Progenitor cell of endocrine pancreas (in vitro differentiated cells): ENCODE data around the gene ZNF292. TPM values are rescaled to one million over a fixed set of nuclear protein-coding genes. Genes with fewer than 3 reads are reported as not detected.
"Not testable (repeated sequence)": the region's sequence is repeated elsewhere in the genome, so short reads cannot be mapped to it uniquely, and the experiment has no call there.

Experiments
- DNase-seq: peaks from one replicate; pipeline ENCODE4 v3.0.0; 2021; ENCODE audit warnings: low spot score; ENCODE audit not compliant: unreplicated experiment
- H3K27ac Mint-ChIP-seq: 2 replicates; pipeline ENCODE4 v1.8.0; 2021; ENCODE audit warnings: mild to moderate bottlenecking, moderate library complexity, mixed read lengths
- H3K27me3 Mint-ChIP-seq: 2 replicates; pipeline ENCODE4 v1.8.0; 2021; ENCODE audit warnings: mixed read lengths
- H3K36me3 Mint-ChIP-seq: 2 replicates; pipeline ENCODE4 v1.8.0; 2022; ENCODE audit warnings: mixed read lengths; ENCODE audit not compliant: insufficient read depth
- H3K4me1 Mint-ChIP-seq: 2 replicates; pipeline ENCODE4 v1.8.0; 2021; ENCODE audit warnings: low read depth, mixed read lengths
- H3K4me3 Mint-ChIP-seq: 2 replicates; pipeline ENCODE4 v1.8.0; 2021; ENCODE audit warnings: low read depth, mild to moderate bottlenecking, moderate library complexity, mixed read lengths
- H3K9me3 Mint-ChIP-seq: 2 replicates; pipeline ENCODE4 v1.8.0; 2021; ENCODE audit warnings: low read depth, mixed read lengths
- total RNA-seq: library from RNA; stranded (reverse); gene quantifications from 2 replicates; pipeline ENCODE4 v1.2.1, GENCODE V29; 2021
- TF ChIP-seq, protein P1 (sequence below): fragments of 200-600 bp; sonication (generic); IDR thresholded peaks from one replicate; pipeline ENCODE4 v1.5.0; 2021; ENCODE audit warnings: antibody characterized with exemption, mild to moderate bottlenecking; ENCODE audit not compliant: unreplicated experiment

Gene ZNF292
- total RNA-seq, 1 donor from 2014 or later, result 67.9 TPM

DNA sequence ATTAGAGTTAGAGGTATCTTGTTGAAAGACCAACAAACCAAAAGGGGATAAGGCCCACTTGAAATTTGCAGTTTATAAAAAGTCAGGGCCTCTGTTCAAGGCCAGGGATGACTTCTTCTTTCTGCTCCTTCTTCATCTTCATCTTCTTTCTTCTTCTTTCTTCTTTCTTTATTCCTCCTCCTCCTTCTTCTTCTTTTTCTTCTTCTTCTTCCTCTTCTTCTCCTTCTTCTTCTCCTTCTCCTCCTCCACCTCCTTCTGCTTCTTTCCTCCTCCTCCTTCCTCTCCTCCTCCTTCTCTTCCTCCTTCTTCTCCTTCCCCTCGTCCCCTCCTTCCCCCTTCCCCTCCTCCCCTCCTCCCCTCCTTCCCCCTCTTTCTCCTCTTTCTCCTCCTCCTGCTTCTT, 18.4 kb upstream of the ZNF292 start:
- peaks cover 1% of the 10 kb centered on the region for H3K36me3 Mint-ChIP-seq
- peaks cover 16% of the 10 kb centered on the region for H3K9me3 Mint-ChIP-seq
- H3K27ac Mint-ChIP-seq, result no peak overlapping the region
- DNase-seq, result no peak
- no peak overlapping the region for H3K4me3 Mint-ChIP-seq
- peaks cover 2% of the 10 kb centered on the region for H3K27me3 Mint-ChIP-seq
- H3K4me1 Mint-ChIP-seq, result no peaks in the 10 kb centered on the region
- TF ChIP-seq, protein P1, sequence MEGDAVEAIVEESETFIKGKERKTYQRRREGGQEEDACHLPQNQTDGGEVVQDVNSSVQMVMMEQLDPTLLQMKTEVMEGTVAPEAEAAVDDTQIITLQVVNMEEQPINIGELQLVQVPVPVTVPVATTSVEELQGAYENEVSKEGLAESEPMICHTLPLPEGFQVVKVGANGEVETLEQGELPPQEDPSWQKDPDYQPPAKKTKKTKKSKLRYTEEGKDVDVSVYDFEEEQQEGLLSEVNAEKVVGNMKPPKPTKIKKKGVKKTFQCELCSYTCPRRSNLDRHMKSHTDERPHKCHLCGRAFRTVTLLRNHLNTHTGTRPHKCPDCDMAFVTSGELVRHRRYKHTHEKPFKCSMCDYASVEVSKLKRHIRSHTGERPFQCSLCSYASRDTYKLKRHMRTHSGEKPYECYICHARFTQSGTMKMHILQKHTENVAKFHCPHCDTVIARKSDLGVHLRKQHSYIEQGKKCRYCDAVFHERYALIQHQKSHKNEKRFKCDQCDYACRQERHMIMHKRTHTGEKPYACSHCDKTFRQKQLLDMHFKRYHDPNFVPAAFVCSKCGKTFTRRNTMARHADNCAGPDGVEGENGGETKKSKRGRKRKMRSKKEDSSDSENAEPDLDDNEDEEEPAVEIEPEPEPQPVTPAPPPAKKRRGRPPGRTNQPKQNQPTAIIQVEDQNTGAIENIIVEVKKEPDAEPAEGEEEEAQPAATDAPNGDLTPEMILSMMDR, result no peak

DNA sequence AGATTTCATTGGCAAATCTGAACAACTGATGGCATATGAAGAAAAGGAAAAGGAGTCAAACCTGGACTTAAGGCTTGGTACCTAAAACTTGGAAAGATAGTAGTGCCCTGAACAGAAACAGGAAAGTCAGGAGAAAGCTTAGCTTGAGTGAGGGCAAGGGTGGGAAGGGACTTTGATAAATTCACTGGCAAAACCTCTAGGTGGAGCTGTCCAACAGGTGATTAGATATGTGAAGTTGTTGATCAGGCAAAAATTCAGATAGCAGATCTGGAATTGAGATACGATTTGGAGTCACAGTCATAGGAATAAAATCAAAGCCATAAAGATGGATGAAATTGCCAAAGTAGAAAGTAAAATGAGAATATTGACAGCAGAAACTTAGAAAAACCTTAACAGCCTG, 16.1 kb upstream of the ZNF292 start:
- Mint-ChIP-seq H3K4me1 (no peaks in the 10 kb centered on the region), H3K27me3 (peaks cover 2% of the 10 kb centered on the region), H3K36me3 (peaks cover 1% of the 10 kb centered on the region), H3K4me3 (no peak overlapping the region), H3K27ac (no peak overlapping the region), H3K9me3 (peaks cover 10% of the 10 kb centered on the region)
- no peak for DNase-seq
- TF ChIP-seq, protein P1, result peak; percentile 44

DNA sequence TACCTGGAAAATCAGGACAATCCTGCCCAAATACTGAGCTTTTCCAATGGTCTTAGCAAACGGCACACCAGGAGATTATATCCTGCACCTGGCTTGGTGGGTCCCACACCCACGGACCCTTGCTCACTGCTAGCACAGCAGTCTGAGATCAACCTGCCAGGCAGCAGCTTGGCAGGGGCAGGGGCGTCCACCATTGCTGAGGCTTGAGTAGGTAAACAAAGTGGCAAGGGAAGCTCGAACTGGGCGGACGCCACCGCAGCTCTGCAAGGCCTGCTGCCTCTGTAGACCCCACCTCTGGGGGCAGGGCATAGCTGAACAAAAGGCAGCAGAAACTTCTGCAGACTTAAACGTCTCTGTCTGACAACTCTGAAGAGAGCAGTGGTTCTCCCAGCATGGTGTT, 15.4 kb upstream of the ZNF292 start:
- H3K27ac Mint-ChIP-seq, H3K4me1 Mint-ChIP-seq, H3K4me3 Mint-ChIP-seq, DNase-seq, H3K36me3 Mint-ChIP-seq, H3K27me3 Mint-ChIP-seq: not testable (repeated sequence)
- H3K9me3 Mint-ChIP-seq, result peaks cover 10% of the 10 kb centered on the region

DNA sequence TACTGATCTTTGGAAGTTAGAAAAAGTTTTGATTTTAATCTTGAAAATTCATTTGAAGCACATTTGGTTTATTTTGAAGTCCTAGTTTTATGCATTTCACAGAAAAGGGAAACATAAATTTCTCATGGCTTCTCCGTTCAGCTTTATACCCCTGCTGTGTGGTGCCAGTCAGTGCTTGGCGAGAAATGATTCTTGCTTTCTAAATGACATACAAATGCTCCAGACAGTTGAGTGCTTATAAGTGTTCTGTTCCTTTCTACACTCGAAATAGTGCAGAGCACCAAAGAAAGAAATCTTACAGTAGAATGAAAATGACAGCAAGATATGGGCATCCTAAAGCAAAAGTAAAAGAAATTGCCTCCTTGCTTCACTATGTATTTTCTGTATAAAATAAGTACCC, 9.0 kb upstream of the ZNF292 start:
- TF ChIP-seq, protein P1, result no peak
- Mint-ChIP-seq H3K36me3 (no peaks in the 10 kb centered on the region), H3K4me3 (no peak overlapping the region), H3K9me3 (peaks cover 7% of the 10 kb centered on the region), H3K27ac (no peak overlapping the region), H3K27me3 (peaks cover 2% of the 10 kb centered on the region), H3K4me1 (peaks cover 5% of the 10 kb centered on the region)
- no peak for DNase-seq

DNA sequence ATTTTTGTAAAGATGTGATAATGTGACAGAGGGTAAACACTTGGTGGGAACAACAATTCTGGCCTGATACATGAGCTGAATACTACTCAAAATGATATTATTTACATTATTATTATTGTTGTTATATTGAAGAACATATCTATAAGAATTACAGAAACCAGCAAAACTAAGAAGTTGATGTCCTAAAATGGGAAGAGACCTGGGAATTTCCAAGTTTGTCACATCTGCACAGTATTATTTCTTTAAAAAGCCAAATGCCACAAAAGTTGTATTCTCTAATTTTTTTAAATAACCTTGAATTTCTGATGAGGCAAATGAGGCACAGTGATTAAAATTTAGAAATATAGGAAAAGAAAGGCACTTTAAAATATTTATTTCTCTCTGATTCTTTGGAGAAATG, 5.0 kb upstream of the ZNF292 start:
- Mint-ChIP-seq H3K9me3 (peaks cover 2% of the 10 kb centered on the region), H3K27ac (no peak overlapping the region), H3K4me3 (no peak overlapping the region), H3K4me1 (peaks cover 20% of the 10 kb centered on the region), H3K36me3 (no peaks in the 10 kb centered on the region), H3K27me3 (peaks cover 2% of the 10 kb centered on the region)
- TF ChIP-seq, protein P1, result no peak
- no peak for DNase-seq

DNA sequence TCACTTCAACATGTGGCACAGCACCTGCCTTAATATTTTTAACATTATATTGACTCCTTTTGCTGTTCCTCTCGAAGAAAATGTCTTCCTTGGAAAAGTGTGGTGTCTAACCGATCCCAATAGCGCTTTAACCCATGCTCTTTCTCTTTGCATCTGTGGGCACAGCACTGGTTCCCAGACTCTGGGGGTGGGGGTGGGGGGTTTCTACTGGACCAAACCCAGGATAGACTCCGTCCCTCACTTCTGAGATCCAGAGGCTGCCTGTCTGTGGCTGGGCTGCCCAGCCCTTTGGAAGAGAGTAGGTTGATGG, 3.9 kb upstream of the ZNF292 start:
- TF ChIP-seq, protein P1, result no peak
- Mint-ChIP-seq H3K27ac (peak overlapping the region; percentile 64), H3K4me3 (peak overlapping the region; percentile 72), H3K27me3 (peaks cover 2% of the 10 kb centered on the region), H3K4me1 (peaks cover 22% of the 10 kb centered on the region), H3K9me3 (peaks cover 2% of the 10 kb centered on the region), H3K36me3 (no peaks in the 10 kb centered on the region)
- DNase-seq, result no peak
